Measurements from ENCODE around the gene LILRA1.
"Not testable (repeated sequence)": the region's sequence is repeated elsewhere in the genome, so short reads cannot be mapped to it uniquely, and the experiment has no call there.

LILRA1 gene

DNA sequence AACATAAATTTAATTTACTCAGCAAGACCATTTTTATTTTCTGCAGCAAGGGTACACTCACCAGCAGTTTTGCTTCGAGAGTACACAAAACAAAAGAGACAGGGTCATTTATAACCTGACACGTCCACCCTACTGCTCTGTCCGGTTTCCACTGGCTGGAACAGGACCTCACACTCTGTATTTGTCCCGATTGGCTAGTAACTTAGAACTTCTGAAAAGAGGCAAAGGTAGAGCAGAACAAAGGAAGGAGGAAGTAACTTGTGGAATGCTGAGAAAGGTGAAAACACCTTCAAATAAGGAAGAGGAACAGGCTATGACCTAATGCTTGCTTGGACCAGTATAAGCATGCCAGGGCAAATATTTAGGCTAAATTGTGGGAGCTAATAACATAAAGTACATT lies 34.5 kb downstream of the LILRA1 start:
- not testable (repeated sequence) for DNase-seq

- DNase-seq, result not testable (repeated sequence)
Observed at GRCh38 chr19:54630262-54630661, 36.8 kb downstream of the LILRA1 start, which contains the start of gene LILRB1. Gene LILRB1, plus strand, starts transcription at chr19:54630484. Its CDS starts 590 bp downstream, at chr19:54631074.

DNA sequence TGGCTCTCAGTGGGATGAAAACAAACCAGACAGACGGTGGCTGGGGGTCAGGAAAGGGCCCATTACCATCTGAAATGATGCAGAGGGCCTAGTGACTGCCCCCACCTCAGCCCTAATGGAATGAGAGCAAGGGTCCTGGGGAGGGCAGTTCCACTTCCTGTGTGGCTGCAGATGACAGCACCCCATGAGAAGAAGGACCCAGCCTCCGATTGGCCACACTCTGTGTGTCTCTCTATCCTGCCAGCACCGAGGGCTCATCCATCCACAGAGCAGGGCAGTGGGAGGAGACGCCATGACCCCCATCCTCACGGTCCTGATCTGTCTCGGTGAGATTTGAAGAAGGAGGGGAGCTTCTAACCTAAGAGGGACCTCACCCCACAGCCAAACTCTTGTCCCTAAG lies 37.4 kb downstream of the LILRA1 start:
- no peak for DNase-seq

DNA sequence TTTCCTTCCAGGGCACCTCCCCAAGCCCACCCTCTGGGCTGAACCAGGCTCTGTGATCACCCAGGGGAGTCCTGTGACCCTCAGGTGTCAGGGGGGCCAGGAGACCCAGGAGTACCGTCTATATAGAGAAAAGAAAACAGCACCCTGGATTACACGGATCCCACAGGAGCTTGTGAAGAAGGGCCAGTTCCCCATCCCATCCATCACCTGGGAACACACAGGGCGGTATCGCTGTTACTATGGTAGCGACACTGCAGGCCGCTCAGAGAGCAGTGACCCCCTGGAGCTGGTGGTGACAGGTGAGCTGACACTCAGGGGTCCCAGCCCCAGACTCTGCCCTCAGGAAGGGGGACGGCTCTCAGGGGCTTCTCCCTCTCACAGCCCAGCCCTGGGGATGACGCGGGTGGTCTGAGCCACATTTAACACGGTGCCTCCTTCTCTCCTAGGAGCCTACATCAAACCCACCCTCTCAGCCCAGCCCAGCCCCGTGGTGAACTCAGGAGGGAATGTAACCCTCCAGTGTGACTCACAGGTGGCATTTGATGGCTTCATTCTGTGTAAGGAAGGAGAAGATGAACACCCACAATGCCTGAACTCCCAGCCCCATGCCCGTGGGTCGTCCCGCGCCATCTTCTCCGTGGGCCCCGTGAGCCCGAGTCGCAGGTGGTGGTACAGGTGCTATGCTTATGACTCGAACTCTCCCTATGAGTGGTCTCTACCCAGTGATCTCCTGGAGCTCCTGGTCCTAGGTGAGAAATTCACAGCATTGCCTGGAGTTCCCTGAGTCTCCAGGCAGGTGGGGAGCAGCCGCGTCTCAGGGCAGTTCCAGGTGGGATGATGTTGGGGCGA lies 38.3 kb downstream of the LILRA1 start:
- not testable (repeated sequence) for DNase-seq

GRCh38 chr19:54632517-54632916 lies 39.1 kb downstream of the LILRA1 start:
- DNase-seq, result not testable (repeated sequence)

DNA sequence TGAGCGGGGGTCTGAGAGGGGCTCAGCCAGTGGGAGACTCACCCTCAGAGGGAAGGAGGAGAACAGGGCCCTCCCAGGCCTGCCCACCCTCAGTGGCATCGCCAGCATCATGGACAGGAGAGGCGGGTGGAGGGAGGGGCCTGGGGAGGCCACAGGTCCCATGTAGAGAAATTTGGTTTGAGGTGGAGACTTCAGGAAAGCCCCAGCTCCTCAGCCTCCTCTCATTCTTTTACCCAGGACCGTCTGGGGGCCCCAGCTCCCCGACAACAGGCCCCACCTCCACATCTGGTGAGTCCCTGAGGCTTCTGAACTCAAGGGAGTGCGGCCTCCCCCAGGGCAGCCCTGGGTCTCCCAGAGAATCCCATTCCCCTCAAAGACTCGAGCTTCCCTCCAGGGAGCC lies 40.0 kb downstream of the LILRA1 start:
- no peak for DNase-seq

DNA sequence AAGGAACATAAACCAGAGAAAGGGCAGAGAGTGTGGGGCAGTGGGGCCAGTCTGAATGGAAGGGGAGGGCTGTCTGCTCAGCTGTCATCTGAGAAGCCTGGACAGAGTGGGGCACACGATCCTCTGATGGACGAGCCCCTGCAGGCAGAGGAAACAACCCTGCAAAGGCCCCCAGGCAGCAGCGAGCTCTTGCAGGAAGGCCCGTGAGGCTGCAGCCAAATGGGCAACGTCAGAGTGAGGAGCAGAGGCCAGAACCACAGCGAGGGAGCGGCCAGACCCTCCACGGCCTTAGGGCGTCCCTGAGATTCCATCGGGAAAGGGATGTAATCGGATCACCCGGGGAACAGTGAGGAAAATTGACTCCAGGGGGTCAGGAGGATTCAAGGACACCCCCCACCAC lies 42.6 kb downstream of the LILRA1 start:
- not testable (repeated sequence) for DNase-seq

GRCh38 chr19:54638683-54639082 lies 45.3 kb downstream of the LILRA1 start:
- no peak for DNase-seq

DNA sequence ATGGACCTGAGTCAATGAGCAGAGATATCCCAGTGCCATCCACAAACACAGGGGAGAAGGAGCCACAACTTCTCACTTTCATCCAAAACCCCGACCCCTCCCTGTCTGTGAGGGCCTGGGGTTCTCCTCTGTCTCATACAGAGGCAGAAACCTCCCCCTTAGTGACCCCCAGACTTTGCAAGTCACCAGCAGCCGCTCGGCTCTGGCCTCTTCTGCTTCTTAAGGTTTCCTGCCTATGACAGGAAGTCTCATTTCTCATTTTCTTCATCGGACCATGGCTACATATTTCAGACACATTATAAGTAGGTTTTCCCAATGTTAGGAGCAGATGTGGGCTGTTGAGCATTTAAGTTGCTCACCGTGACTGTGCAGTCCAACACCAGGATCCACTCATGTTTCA lies 49.5 kb downstream of the LILRA1 start:
- DNase-seq, result not testable (repeated sequence)

- DNase-seq, result not testable (repeated sequence)
Observed at GRCh38 chr19:54643583-54643982, 50.2 kb downstream of the LILRA1 start.

GRCh38 chr19:54644056-54644455 lies 50.6 kb downstream of the LILRA1 start:
- no peak for DNase-seq

DNA sequence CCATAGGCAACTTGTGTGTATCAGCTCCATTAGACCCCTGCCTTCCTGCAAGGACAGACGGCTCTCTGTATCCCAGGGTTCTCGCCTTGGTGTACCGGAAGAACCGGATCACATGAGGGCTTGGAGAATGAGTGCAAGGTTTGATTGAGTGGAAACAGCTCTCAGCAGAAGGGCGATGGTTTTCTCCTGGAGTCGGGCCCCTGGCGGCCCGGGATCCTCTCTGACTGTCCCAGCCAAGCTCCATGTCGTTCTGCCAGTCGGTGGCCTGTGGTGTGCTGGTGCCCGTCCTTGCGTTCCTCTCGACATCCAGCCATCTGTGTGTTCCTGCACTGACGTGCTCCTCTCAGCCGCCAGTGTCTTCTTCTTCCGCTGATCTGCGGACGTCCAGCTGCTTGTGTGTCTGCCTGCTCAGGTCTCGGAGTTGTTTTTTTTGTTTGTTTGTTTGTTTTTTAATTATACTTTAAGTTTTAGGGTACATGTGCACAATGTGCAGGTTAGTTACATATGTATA lies 53.0 kb downstream of the LILRA1 start:
- DNase-seq, result no peak

DNA sequence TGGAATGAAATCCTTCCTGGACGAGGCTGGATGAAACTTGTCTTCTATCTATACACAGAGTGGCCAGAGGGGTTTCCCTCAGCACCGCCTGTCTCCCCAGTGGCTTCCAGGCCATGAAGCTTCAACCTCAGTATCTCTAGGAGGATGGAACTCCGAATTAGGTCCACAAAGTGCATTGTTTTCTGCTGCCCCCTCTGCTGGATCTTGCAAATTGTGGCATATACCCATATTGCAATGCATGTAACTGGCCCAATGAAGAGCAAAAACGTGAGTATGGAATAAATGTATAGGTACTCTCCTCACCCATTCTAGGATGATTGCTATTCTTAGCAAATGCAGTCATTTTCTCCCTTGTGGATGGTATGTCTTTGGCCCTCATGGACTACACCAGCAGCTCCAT lies 54.7 kb downstream of the LILRA1 start:
- no peak for DNase-seq

DNA sequence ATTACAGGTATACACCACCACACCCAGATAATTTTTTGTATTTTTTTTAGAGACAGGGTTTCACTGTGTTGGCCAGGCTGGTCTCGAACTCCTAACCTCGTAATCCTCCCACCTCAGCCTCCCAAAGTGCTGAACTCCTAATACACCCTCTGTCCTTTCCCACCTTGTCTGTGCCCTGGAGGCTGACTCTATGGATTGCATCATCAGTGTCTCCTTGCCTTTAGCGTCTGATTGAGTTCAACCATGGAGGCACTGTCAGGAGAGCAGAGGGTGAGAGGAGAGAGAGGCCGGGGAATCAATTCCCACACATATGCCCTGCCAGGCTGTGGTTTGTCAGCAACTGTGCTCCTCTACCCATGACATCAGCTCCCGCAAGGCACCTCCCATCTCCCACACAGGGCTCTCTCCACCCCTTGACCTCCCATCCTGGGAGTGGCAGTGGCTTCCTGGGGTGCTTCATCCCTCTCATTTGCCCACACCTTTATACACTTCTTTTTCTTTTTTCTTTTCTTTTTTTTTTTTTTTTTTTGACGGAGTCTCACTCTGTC lies 56.8 kb downstream of the LILRA1 start:
- DNase-seq, result no peak
